GM12878 (cell line): ENCODE results near the gene MAP1LC3B. TPM values are rescaled to one million over a fixed set of nuclear protein-coding genes. Genes with fewer than 3 reads are reported as not detected.

Experiments
- ATAC-seq: fragments of 200-7000 bp; cut with Tn5 transposase; 3 replicates; pipeline ENCODE4 v1.9.1; 2020; ENCODE audit warnings: mild to moderate bottlenecking, moderate library complexity
- BruUV-seq: library from RNA; stranded (reverse); fragments of 400-500 nt; replicated peaks from 2 replicates; lab custom pipeline; 2021; lab: Mats Ljungman, UMichigan
- CTCF ChIA-PET: fragments of 300-600 bp; sonication (Branson Sonifier 250); formaldehyde crosslinking; extraction: SDS; loops from one replicate; lab custom pipeline; 2021; ENCODE audit warnings: inconsistent platforms; lab: Yijun Ruan, JAX
- POLR2A ChIA-PET: fragments of 350-600 bp; formaldehyde crosslinking; extraction: SDS; loops from one replicate; lab custom pipeline; 2021; ENCODE audit warnings: inconsistent platforms; lab: Charles Lee
- RAD21 ChIA-PET: fragments of 300-600 bp; sonication (Branson Sonifier 250); formaldehyde crosslinking; loops from one replicate; lab custom pipeline; 2023; ENCODE audit warnings: antibody characterized with exemption; ENCODE audit not compliant: unreplicated experiment; lab: Charles Lee
- SMC1A ChIA-PET: fragments of 300-600 bp; sonication (Branson Sonifier 250); formaldehyde crosslinking; loops from one replicate; lab custom pipeline; 2023; ENCODE audit not compliant: unreplicated experiment, uncharacterized antibody; lab: Charles Lee
- DNase-seq: peaks from one replicate; pipeline ENCODE4 v3.0.0-alpha.2; 2011; ENCODE audit warnings: low read depth, low spot score
- FAIRE-seq: peaks from 3 replicates; lab custom pipeline; 2011; peaks lifted over from hg19 to GRCh38; lab: Jason Lieb, UNC
- H2AFZ ChIP-seq: 2 replicates; pipeline ENCODE4 v1.6.0; 2011; ENCODE audit warnings: low read depth, low read length, control low read depth; ENCODE audit not compliant: control insufficient read depth
- H3K27ac ChIP-seq: 2 replicates; pipeline ENCODE4 v1.5.1; 2011; ENCODE audit warnings: control low read depth; ENCODE audit not compliant: control insufficient read depth, insufficient read depth
- H3K27me3 ChIP-seq, 2 experiments: replicated peaks in 1 of 2; 2 replicates each; pipeline versions ENCODE4 v1.6.0 to v1.6.1; 2011; ENCODE audit warnings: low read length in 1 of 2; ENCODE audit not compliant: control insufficient read depth in 2 of 2, insufficient read depth in 2 of 2
- H3K36me3 ChIP-seq, 2 experiments: 2 replicates each; pipeline ENCODE4 v1.5.1; 2011; ENCODE audit warnings: low read length in 1 of 2; ENCODE audit not compliant: control insufficient read depth in 2 of 2, insufficient read depth in 2 of 2
- H3K4me1 ChIP-seq: 2 replicates; pipeline ENCODE4 v1.6.1; 2011; ENCODE audit warnings: mild to moderate bottlenecking, low read length, moderate library complexity, mixed read lengths; ENCODE audit not compliant: control insufficient read depth, insufficient read depth
- H3K4me2 ChIP-seq: 2 replicates; pipeline ENCODE4 v1.6.0; 2011; ENCODE audit warnings: control low read depth; ENCODE audit not compliant: control insufficient read depth, insufficient read depth
- H3K4me3 ChIP-seq: fragments of 200-600 bp; sonication (generic); 2 replicates; pipeline ENCODE4 v1.5.1; 2016
- H3K79me2 ChIP-seq: 2 replicates; pipeline ENCODE4 v1.6.0; 2011; ENCODE audit warnings: low read length; ENCODE audit not compliant: control insufficient read depth, insufficient read depth
- H3K9ac ChIP-seq: 2 replicates; pipeline ENCODE4 v1.8.0; 2011; ENCODE audit warnings: low read length, control low read depth, mixed read lengths; ENCODE audit not compliant: control insufficient read depth, insufficient read depth
- H3K9me3 ChIP-seq: replicated peaks from 3 replicates; pipeline ENCODE4 v1.5.1; 2011; ENCODE audit warnings: mild to moderate bottlenecking, low read length; ENCODE audit not compliant: control insufficient read depth, insufficient read depth
- H4K20me1 ChIP-seq: 2 replicates; pipeline ENCODE4 v1.6.0; 2011; ENCODE audit not compliant: control insufficient read depth, insufficient read depth
- CBX3 ChIP-seq: fragments of 200-600 bp; sonication (generic); IDR thresholded peaks from 2 replicates; pipeline ENCODE4 v1.6.1; 2016; ENCODE audit warnings: low read depth, borderline replicate concordance
- E2F4 ChIP-seq: IDR thresholded peaks from 2 replicates; pipeline ENCODE4 v1.6.1; 2012; ENCODE audit warnings: low read depth, low read length, improper control_type of control experiment
- EP300 ChIP-seq, 2 experiments: fragments of 150-350 bp in 1 of 2; IDR thresholded peaks; 2 replicates each; pipeline ENCODE4 v1.6.1; 2011 to 2012; ENCODE audit warnings: low read depth in 2 of 2, low read length in 2 of 2, borderline replicate concordance in 1 of 2, improper control_type of control experiment in 1 of 2, inconsistent platforms in 1 of 2; ENCODE audit not compliant: control insufficient read depth in 1 of 2
- EZH2 ChIP-seq: IDR thresholded peaks from 2 replicates; pipeline ENCODE4 v1.6.1; 2012; ENCODE audit warnings: low read depth, mild to moderate bottlenecking, control low read depth, inconsistent platforms, low read length, borderline replicate concordance; ENCODE audit not compliant: control insufficient read depth
- FOXM1 ChIP-seq: IDR thresholded peaks from 2 replicates; pipeline ENCODE4 v1.6.1; 2012; ENCODE audit warnings: low read depth, mild to moderate bottlenecking, inconsistent platforms, low read length, moderate library complexity
- MYB ChIP-seq: fragments of 150-350 bp; IDR thresholded peaks from 2 replicates; pipeline ENCODE4 v1.6.1; 2014; ENCODE audit warnings: mild to moderate bottlenecking, low read depth, low read length, borderline replicate concordance
- SIX5 ChIP-seq: IDR thresholded peaks from 2 replicates; pipeline ENCODE4 v1.6.1; 2011; ENCODE audit warnings: mild to moderate bottlenecking, low read depth, low read length, moderate library complexity; ENCODE audit not compliant: severe bottlenecking
- ZSCAN29 ChIP-seq: fragments of 450-650 bp; IDR thresholded peaks from 2 replicates; pipeline ENCODE4 v1.6.1; 2017; ENCODE audit warnings: mild to moderate bottlenecking, moderate library complexity
- WGBS: methylation state at CpG from one replicate; pipeline ENCODE4 v1.1.6; 2016; ENCODE audit warnings: low lambda C conversion rate; ENCODE audit not compliant: insufficient replicate concordance, insufficient coverage; ENCODE audit errors: missing lambda C conversion rate; 5-methylcytosine and 5-hydroxymethylcytosine counted together
- in situ Hi-C: fragments of 300-500 bp; cut with MboI; formaldehyde crosslinking; loops from 9 replicates; pipeline ENCODE4 v1.14.3; 2018; ENCODE audit warnings: mixed read lengths
- intact Hi-C: fragments of 100-400 bp; cut with micrococcal nuclease; formaldehyde crosslinking; loops from one replicate; pipeline ENCODE4 v1.14.2; 2022; ENCODE audit not compliant: unreplicated experiment
- polyA plus RNA-seq, 11 experiments: library from polyadenylated mRNA; depleted of rRNA in 4 of 11; unstranded in 6 of 11; stranded (reverse) in 5 of 11; fragments of >200 nt; fragmentation: Nextera tagmentation in 4 of 11; fragmentation: Illumina TruSeq in 1 of 11; extraction: Ambion mirVana in 4 of 11; extraction: Trizol in 1 of 11; gene quantifications; 1 replicate in 1 of 11; 2 replicates in 10 of 11; pipeline versions ENCODE4 v1.2.1 to v1.2.3, GENCODE V29; 2011 to 2016; ENCODE audit warnings: inconsistent platforms in 2 of 11, missing spikeins in 2 of 11, low read depth in 1 of 11
- total RNA-seq, 4 experiments: library from RNA; depleted of rRNA in 3 of 4; stranded (reverse); fragments of >200 nt in 3 of 4; fragmentation: Illumina TruSeq in 1 of 4; extraction: Trizol in 1 of 4; gene quantifications; 2 replicates each; pipeline versions ENCODE4 v1.2.1 to v1.2.3, GENCODE V29; 2013 to 2021

The MAP1LC3B gene
- total and polyA plus RNA-seq, 10 of the 15 experiments (the other 5 are each of a cell fraction or from before 2014, with no cell fraction given) = 6.1 to 42.8 (median 13.7) TPM

DNA sequence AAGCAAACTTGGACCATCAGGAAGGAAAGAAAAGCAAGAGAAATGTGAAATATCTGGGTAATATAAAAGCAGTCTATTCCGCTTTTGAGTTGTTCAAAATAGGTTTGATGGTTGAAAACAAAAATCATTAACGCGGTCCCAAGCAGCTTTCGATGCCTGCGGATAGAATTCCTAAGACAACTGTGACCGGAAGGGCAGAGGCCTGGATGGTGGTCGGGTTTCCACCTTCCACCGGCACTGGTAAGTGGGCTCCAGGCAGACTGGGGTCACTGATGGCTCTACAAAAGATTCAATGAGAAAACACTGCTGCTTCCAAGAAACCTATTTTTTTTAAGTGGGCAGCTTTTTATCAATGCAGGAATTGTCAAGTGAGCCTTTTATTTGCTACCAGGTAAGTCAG, 50.9 kb downstream of the MAP1LC3B start:
- Histone ChIP-seq H3K27me3 (no peaks in the 10 kb centered on the region), H3K4me1 (no peaks in the 10 kb centered on the region), H3K79me2 (no peaks in the 10 kb centered on the region), H3K9me3 (no peaks in the 10 kb centered on the region; the same call in 2 of the 3 replicates), H3K9ac (no peak overlapping the region), H3K4me2 (no peak overlapping the region), H3K27ac (no peak overlapping the region), H3K36me3 (no peaks in the 10 kb centered on the region), H4K20me1 (no peaks in the 10 kb centered on the region), H2AFZ (no peak overlapping the region), H3K4me3 (no peak overlapping the region)
- POLR2A ChIA-PET = no interaction called here
- RAD21 ChIA-PET = no interaction called here
- CTCF ChIA-PET = no interaction called here
- in situ Hi-C loops = no loop called here
- no TSS peak for BruUV-seq
- intact Hi-C loops = no loop called here
- TF ChIP-seq EZH2 = no peak
- TF ChIP-seq CBX3 = no peak
- TF ChIP-seq SIX5 = no peak
- no peak for TF ChIP-seq FOXM1
- TF ChIP-seq ZSCAN29 = no peak
- no peak for TF ChIP-seq EP300 (IDR thresholded peaks at IDR 0.05; ENCODE audit: borderline replicate concordance in 1 of 2, control insufficient read depth in 1 of 2, low read depth in 2 of 2, low read length in 2 of 2)
- TF ChIP-seq MYB = no peak
- no peak for TF ChIP-seq E2F4
- SMC1A ChIA-PET = no interaction called here
- FAIRE-seq = no peak
- DNase-seq = no peak
- no peak for ATAC-seq
- WGBS = 75% methylated on average over 8 of the region's 8 CpGs
